Measurements from ENCODE around the gene GRHL1.

DNA sequence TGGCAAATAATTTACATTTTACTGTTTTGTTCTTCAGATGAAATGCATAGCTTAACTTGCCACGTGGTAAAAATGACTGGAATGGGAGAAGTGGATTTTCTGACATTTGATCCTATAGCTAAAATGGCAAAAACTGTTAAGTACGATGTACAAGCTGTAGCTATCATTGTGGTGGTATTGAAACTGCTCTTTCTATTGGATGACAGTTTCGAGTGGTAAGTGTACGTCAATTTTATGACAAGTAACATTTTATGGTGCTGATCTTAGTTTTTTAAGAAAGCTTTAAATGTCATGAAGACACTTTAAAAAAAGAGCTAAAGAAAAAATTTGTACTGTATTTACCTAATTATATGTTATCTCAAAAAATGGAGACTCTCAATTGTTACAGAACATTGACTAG, 40.8 kb upstream of the GRHL1 start:
- TF ChIP-seq, protein P1, sequence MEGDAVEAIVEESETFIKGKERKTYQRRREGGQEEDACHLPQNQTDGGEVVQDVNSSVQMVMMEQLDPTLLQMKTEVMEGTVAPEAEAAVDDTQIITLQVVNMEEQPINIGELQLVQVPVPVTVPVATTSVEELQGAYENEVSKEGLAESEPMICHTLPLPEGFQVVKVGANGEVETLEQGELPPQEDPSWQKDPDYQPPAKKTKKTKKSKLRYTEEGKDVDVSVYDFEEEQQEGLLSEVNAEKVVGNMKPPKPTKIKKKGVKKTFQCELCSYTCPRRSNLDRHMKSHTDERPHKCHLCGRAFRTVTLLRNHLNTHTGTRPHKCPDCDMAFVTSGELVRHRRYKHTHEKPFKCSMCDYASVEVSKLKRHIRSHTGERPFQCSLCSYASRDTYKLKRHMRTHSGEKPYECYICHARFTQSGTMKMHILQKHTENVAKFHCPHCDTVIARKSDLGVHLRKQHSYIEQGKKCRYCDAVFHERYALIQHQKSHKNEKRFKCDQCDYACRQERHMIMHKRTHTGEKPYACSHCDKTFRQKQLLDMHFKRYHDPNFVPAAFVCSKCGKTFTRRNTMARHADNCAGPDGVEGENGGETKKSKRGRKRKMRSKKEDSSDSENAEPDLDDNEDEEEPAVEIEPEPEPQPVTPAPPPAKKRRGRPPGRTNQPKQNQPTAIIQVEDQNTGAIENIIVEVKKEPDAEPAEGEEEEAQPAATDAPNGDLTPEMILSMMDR (IDR thresholded peaks at IDR 0.05), result no peak
- TF ChIP-seq POLR2AphosphoS5 (IDR thresholded peaks at IDR 0.05), result no peak
- no peak for TF ChIP-seq POLR2A (IDR thresholded peaks at IDR 0.05)

Measured in suprapubic skin (tissue), 4 donors.